SK-N-SH (cell line): ENCODE results near the gene REXO2. TPM values are rescaled to one million over a fixed set of nuclear protein-coding genes. Genes with fewer than 3 reads are reported as not detected.

Source experiments
- CTCF ChIA-PET: fragments of 300-600, 350-600 bp; formaldehyde crosslinking; extraction: SDS; loops from one replicate; lab custom pipeline; 2021; lab: Yijun Ruan, JAX
- POLR2A ChIA-PET: fragments of 350-600 bp; sonication (Branson Sonifier 250); formaldehyde crosslinking; extraction: SDS; loops from one replicate; lab custom pipeline; 2020; ENCODE audit warnings: antibody characterized with exemption, inconsistent platforms; lab: Yijun Ruan, JAX
- DNase-seq: peaks from one replicate; pipeline ENCODE4 v3.0.0; 2012
- H2AFZ ChIP-seq: fragments of 200-600 bp; sonication (generic); 2 replicates; pipeline ENCODE4 v1.8.1; 2016; ENCODE audit warnings: antibody characterized with exemption, mild to moderate bottlenecking, low read depth
- H3F3A ChIP-seq: fragments of 200-600 bp; sonication (generic); replicated peaks from 2 replicates; pipeline ENCODE3; 2016; ENCODE audit warnings: antibody characterized with exemption, mild to moderate bottlenecking; ENCODE audit not compliant: insufficient read depth
- H3K27ac ChIP-seq, 2 experiments: fragments of 200-500 bp in 1 of 2; fragments of 200-600 bp in 1 of 2; sonication (Bioruptor generic) in 1 of 2; sonication (generic), shearing (Covaris generic) in 1 of 2; 2 replicates each; pipeline versions ENCODE4 v1.5.1 to v1.6.1; 2014 to 2016; ENCODE audit warnings: low read depth in 2 of 2, inconsistent platforms in 1 of 2, low read length in 1 of 2, mild to moderate bottlenecking in 1 of 2, mixed read lengths in 1 of 2
- H3K27me3 ChIP-seq: fragments of 200-600 bp; sonication (generic), shearing (Covaris generic); 2 replicates; pipeline ENCODE4 v1.6.1; 2016; ENCODE audit warnings: mixed run types; ENCODE audit not compliant: insufficient read depth
- H3K36me3 ChIP-seq, 2 experiments: fragments of 200-500 bp in 1 of 2; fragments of 200-600 bp in 1 of 2; sonication (Bioruptor generic) in 1 of 2; sonication (generic) in 1 of 2; replicated peaks in 1 of 2; 2 replicates each; pipeline versions ENCODE3 to v1.5.1; 2014 to 2016; ENCODE audit warnings: low read length in 1 of 2, mild to moderate bottlenecking in 1 of 2; ENCODE audit not compliant: insufficient read depth in 2 of 2, control insufficient read depth in 1 of 2
- H3K4me1 ChIP-seq, 2 experiments: fragments of 200-500 bp in 1 of 2; fragments of 200-600 bp in 1 of 2; sonication (Bioruptor generic) in 1 of 2; sonication (generic), shearing (Covaris generic) in 1 of 2; 2 replicates each; pipeline versions ENCODE4 v1.5.1 to v1.6.1; 2014 to 2016; ENCODE audit warnings: low read depth in 1 of 2, low read length in 1 of 2, mixed run types in 1 of 2; ENCODE audit not compliant: insufficient read depth in 2 of 2, control insufficient read depth in 1 of 2
- H3K4me2 ChIP-seq: fragments of 200-600 bp; sonication (generic), shearing (Covaris generic); 2 replicates; pipeline ENCODE4 v1.6.1; 2017; ENCODE audit warnings: mixed run types
- H3K4me3 ChIP-seq, 2 experiments: fragments of 200-500 bp in 1 of 2; fragments of 200-600 bp in 1 of 2; sonication (Bioruptor generic) in 1 of 2; sonication (generic), shearing (Covaris generic) in 1 of 2; 2 replicates each; pipeline versions ENCODE4 v1.5.1 to v1.8.1; 2014 to 2016; ENCODE audit warnings: low read depth in 2 of 2, inconsistent platforms in 1 of 2, low read length in 1 of 2, mild to moderate bottlenecking in 1 of 2, mixed read lengths in 1 of 2, moderate library complexity in 1 of 2
- H3K79me2 ChIP-seq: fragments of 200-600 bp; sonication (generic); 2 replicates; pipeline ENCODE4 v1.8.1; 2017; ENCODE audit warnings: mild to moderate bottlenecking; ENCODE audit not compliant: insufficient read depth
- H3K9ac ChIP-seq: fragments of 200-600 bp; sonication (generic); 2 replicates; pipeline ENCODE4 v1.6.1; 2017; ENCODE audit warnings: mixed run types
- H3K9me2 ChIP-seq: fragments of 200-600 bp; sonication (generic); 2 replicates; pipeline ENCODE4 v1.6.1; 2017; ENCODE audit warnings: mixed run types
- H3K9me3 ChIP-seq: fragments of 200-600 bp; sonication (generic); 2 replicates; pipeline ENCODE4 v1.6.1; 2017; ENCODE audit warnings: mixed run types, mild to moderate bottlenecking, moderate library complexity
- H4K20me1 ChIP-seq: fragments of 200-600 bp; sonication (generic); 2 replicates; pipeline ENCODE4 v1.6.1; 2017; ENCODE audit warnings: mild to moderate bottlenecking, mixed run types; ENCODE audit not compliant: insufficient read depth
- FOXJ3 ChIP-seq: sonication (generic); formaldehyde crosslinking; IDR thresholded peaks from 2 replicates; pipeline ENCODE4 v1.5.1; 2020; ENCODE audit warnings: mild to moderate bottlenecking, missing genetic modification reagents
- FOXM1 ChIP-seq: IDR thresholded peaks from 2 replicates; pipeline ENCODE4 v1.4.0; 2012; ENCODE audit warnings: low read depth, mild to moderate bottlenecking
- GABPA ChIP-seq: IDR thresholded peaks from 2 replicates; pipeline ENCODE4 v1.4.0; 2012; ENCODE audit warnings: low read depth, mild to moderate bottlenecking
- GATA2 ChIP-seq: sonication (generic); formaldehyde crosslinking; IDR thresholded peaks from 2 replicates; pipeline ENCODE4 v1.5.0; 2020; ENCODE audit warnings: mild to moderate bottlenecking, missing genetic modification reagents
- JUND ChIP-seq: IDR thresholded peaks from 2 replicates; pipeline ENCODE4 v1.4.0; 2012
- MEF2A ChIP-seq: IDR thresholded peaks from 2 replicates; pipeline ENCODE4 v1.4.0; 2012; ENCODE audit warnings: low read depth, borderline replicate concordance
- RFX5 ChIP-seq: IDR thresholded peaks from 2 replicates; pipeline ENCODE4 v1.6.1; 2012; ENCODE audit warnings: mild to moderate bottlenecking, improper control_type of control experiment, low read length
- SIN3A ChIP-seq: IDR thresholded peaks from 2 replicates; pipeline ENCODE4 v1.6.1; 2012; ENCODE audit warnings: low read depth, mild to moderate bottlenecking, low read length, moderate library complexity, borderline replicate concordance
- WGBS: methylation state at CpG from one replicate; pipeline ENCODE4 v1.1.6; 2017; ENCODE audit warnings: low lambda C conversion rate; 5-methylcytosine and 5-hydroxymethylcytosine counted together
- polyA plus RNA-seq, 3 experiments: library from polyadenylated mRNA; depleted of rRNA; stranded (reverse); fragments of >200 nt; gene quantifications; 2 replicates each; pipeline ENCODE4 v1.2.3, GENCODE V29; 2012
- TF ChIP-seq, protein P1 (sequence below): fragments of 200-600 bp; sonication (generic); IDR thresholded peaks from 2 replicates; pipeline ENCODE4 v1.6.1; 2017; ENCODE audit warnings: antibody characterized with exemption, mild to moderate bottlenecking, moderate library complexity
- TF ChIP-seq, protein P2 (sequence below): fragments of 150-350 bp; IDR thresholded peaks from 2 replicates; pipeline ENCODE4 v1.6.1; 2017; ENCODE audit warnings: antibody characterized with exemption, low read length, low read depth, borderline replicate concordance
- TF ChIP-seq, protein P3 (sequence below): IDR thresholded peaks from 2 replicates; pipeline ENCODE4 v1.4.0; 2012; ENCODE audit warnings: low read depth, borderline replicate concordance

Gene REXO2
- polyA plus RNA-seq, 1 of the 3 experiments (the other 2 are of a cell fraction): 419 TPM

DNA sequence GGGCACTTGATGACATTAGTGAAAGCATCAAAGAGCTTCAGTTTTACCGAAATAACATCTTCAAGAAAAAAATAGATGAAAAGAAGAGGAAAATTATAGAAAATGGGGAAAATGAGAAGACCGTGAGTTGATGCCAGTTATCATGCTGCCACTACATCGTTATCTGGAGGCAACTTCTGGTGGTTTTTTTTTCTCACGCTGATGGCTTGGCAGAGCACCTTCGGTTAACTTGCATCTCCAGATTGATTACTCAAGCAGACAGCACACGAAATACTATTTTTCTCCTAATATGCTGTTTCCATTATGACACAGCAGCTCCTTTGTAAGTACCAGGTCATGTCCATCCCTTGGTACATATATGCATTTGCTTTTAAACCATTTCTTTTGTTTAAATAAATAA is 10.6 kb downstream of the REXO2 start (continued):
- TF ChIP-seq, protein P1, sequence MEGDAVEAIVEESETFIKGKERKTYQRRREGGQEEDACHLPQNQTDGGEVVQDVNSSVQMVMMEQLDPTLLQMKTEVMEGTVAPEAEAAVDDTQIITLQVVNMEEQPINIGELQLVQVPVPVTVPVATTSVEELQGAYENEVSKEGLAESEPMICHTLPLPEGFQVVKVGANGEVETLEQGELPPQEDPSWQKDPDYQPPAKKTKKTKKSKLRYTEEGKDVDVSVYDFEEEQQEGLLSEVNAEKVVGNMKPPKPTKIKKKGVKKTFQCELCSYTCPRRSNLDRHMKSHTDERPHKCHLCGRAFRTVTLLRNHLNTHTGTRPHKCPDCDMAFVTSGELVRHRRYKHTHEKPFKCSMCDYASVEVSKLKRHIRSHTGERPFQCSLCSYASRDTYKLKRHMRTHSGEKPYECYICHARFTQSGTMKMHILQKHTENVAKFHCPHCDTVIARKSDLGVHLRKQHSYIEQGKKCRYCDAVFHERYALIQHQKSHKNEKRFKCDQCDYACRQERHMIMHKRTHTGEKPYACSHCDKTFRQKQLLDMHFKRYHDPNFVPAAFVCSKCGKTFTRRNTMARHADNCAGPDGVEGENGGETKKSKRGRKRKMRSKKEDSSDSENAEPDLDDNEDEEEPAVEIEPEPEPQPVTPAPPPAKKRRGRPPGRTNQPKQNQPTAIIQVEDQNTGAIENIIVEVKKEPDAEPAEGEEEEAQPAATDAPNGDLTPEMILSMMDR: no peak
- no peak for TF ChIP-seq GABPA
- TF ChIP-seq RFX5: no peak
- TF ChIP-seq, protein P2, sequence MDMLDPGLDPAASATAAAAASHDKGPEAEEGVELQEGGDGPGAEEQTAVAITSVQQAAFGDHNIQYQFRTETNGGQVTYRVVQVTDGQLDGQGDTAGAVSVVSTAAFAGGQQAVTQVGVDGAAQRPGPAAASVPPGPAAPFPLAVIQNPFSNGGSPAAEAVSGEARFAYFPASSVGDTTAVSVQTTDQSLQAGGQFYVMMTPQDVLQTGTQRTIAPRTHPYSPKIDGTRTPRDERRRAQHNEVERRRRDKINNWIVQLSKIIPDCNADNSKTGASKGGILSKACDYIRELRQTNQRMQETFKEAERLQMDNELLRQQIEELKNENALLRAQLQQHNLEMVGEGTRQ: no peak
- no peak for TF ChIP-seq GATA2 (CRISPR knock-in tag)
- no peak for TF ChIP-seq FOXM1
- no peak for TF ChIP-seq FOXJ3 (CRISPR knock-in tag)
- no peak for TF ChIP-seq MEF2A
- no peak for TF ChIP-seq JUND

DNA sequence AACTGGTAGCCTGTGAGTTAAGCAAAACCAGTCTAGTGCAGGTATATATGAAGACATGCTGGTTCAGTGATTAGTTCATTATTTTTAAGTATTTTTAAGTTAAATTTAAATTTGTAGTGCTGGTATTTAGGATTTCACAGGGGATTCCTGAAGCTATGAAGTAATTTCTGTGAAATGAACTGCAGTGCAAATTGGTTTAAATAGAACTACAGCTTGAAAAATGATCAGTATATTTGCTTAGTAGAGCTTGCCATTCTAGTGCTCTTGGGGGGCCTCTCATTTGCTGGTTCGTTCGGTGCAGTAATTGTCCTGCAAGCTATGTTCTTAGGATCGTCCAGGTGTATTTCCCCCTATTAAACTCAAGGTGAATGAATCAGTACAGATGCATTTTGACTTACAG is 13.1 kb downstream of the REXO2 start:
- CTCF ChIA-PET: interaction anchor here (1.1 kb wide), 1 partner anchor 27 kb away, joined by 3 read pairs; no protein-coding TSS in a partner anchor
- TF ChIP-seq SIN3A: no peak

DNA sequence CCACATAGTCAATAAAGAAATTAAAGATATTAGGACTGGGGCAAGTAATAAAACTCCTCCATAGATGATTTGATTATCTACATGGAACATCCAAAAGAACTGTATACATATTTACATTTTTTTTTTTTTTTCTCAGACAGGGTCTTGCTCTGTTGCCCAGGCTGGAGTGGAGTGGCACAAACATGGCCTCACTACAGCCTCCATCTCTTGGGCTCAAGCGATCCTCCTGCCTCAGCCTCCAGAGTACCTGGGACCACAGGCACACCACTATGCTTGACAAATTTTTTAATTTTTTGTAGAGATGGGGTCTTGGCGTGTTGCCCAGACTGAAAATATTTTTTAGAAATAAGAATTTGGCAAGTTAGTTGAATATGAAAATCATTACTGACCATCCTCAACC is 24.7 kb downstream of the REXO2 start:
- CTCF ChIA-PET: no interaction called here

More for the DNA sequence above, 13.1 kb downstream of the REXO2 start:
- Histone ChIP-seq H3K4me1 (0 out of 4 replicates have a peak, but pooled peaks cover 0 to 5% of the 10 kb centered on the region in 2 experiments), H3K27ac (no peak overlapping the region), H3F3A (no peaks in the 10 kb centered on the region), H3K36me3 (peaks cover 45 to 48% of the 10 kb centered on the region in 2 experiments), H3K4me2 (no peak overlapping the region), H3K9me3 (no peaks in the 10 kb centered on the region), H3K9me2 (no peaks in the 10 kb centered on the region), H3K27me3 (no peaks in the 10 kb centered on the region), H3K4me3 (no peak overlapping the region), H4K20me1 (no peaks in the 10 kb centered on the region; the same call in 1 of the 2 replicates), H3K9ac (no peak overlapping the region), H2AFZ (no peak overlapping the region), H3K79me2 (peaks cover 24% of the 10 kb centered on the region; the same call in 1 of the 2 replicates)
- 98% methylated on average over 3 of the region's 3 CpGs for WGBS
- DNase-seq: no peak
- POLR2A ChIA-PET: no interaction called here

More for the DNA sequence above, 24.7 kb downstream of the REXO2 start:
- no peaks in the 10 kb centered on the region for H3K4me1 ChIP-seq
- H2AFZ ChIP-seq: no peak overlapping the region
- H3K4me2 ChIP-seq: no peak overlapping the region
- DNase-seq: no peak
- H3K9me3 ChIP-seq: no peaks in the 10 kb centered on the region
- POLR2A ChIA-PET: no interaction called here
- no peaks in the 10 kb centered on the region for H3K9me2 ChIP-seq
- 94% methylated on average over 2 of the region's 2 CpGs for WGBS
- no peaks in the 10 kb centered on the region for H3F3A ChIP-seq
- no peaks in the 10 kb centered on the region for H4K20me1 ChIP-seq
- TF ChIP-seq GATA2 (CRISPR knock-in tag): no peak
- TF ChIP-seq, protein P3, sequence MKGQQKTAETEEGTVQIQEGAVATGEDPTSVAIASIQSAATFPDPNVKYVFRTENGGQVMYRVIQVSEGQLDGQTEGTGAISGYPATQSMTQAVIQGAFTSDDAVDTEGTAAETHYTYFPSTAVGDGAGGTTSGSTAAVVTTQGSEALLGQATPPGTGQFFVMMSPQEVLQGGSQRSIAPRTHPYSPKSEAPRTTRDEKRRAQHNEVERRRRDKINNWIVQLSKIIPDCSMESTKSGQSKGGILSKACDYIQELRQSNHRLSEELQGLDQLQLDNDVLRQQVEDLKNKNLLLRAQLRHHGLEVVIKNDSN: no peak
- H3K27me3 ChIP-seq: no peaks in the 10 kb centered on the region
- no peak overlapping the region for H3K4me3 ChIP-seq
- H3K79me2 ChIP-seq: no peaks in the 10 kb centered on the region; the same call in 1 of the 2 replicates
- no peak overlapping the region for H3K9ac ChIP-seq
- H3K27ac ChIP-seq: no peak overlapping the region
- H3K36me3 ChIP-seq: peaks cover 0 to 22% of the 10 kb centered on the region in 2 experiments
